Middle frontal gyrus (tissue), 1 donor: ENCODE measurements around the gene CEP70.
"Not testable (repeated sequence)": the region's sequence is repeated elsewhere in the genome, so short reads cannot be mapped to it uniquely, and the experiment has no call there.

Experiments used
- DNase-seq: peaks from one replicate; pipeline ENCODE4 v3.0.0-alpha.2; 2015; ENCODE audit warnings: low spot score; ENCODE audit errors: extremely low spot score

The CEP70 gene

GRCh38 chr3:138453940-138454339 lies 140.1 kb downstream of the CEP70 start:
- not testable (repeated sequence) for DNase-seq

GRCh38 chr3:138452436-138452835 lies 141.6 kb downstream of the CEP70 start:
- no peak for DNase-seq

- DNase-seq, result no peak
These were observed 142.4 kb downstream of the CEP70 start for GRCh38 chr3:138451595-138452162.

GRCh38 chr3:138450704-138451424 lies 143.2 kb downstream of the CEP70 start:
- DNase-seq, result no peak

- DNase-seq, result no peak
These were observed 143.9 kb downstream of the CEP70 start for GRCh38 chr3:138450181-138450580.

GRCh38 chr3:138449490-138449889 lies 144.6 kb downstream of the CEP70 start:
- no peak for DNase-seq

- DNase-seq, result no peak
These were observed 145.4 kb downstream of the CEP70 start for GRCh38 chr3:138448631-138449030.

- no peak for DNase-seq
These were observed 148.4 kb downstream of the CEP70 start for GRCh38 chr3:138445654-138446053.

- DNase-seq, result no peak
These were observed 148.8 kb downstream of the CEP70 start for GRCh38 chr3:138445236-138445635.
